Measurements from ENCODE around the gene CACNA2D3.

GRCh38 chr3:54714035-54714434 lies 591.7 kb downstream of the CACNA2D3 start:
- TF ChIP-seq POLR2A (IDR thresholded peaks at IDR 0.05) (no peak), CTCF (IDR thresholded peaks at IDR 0.05) (no peak)
